Measurements from ENCODE around the gene MAGEB3. TPM values are rescaled to one million over a fixed set of nuclear protein-coding genes. Genes with fewer than 3 reads are reported as not detected.

MAGEB3 gene
- total RNA-seq, 1 experiment from 2014 or later, result not detected

- peaks cover 24 to 29% of the 10 kb centered on the region in 2 experiments for H3K4me1 ChIP-seq (ENCODE audit: control insufficient read depth in 1 of 2, insufficient read depth in 2 of 2, low read length in 2 of 2)
- no peaks in the 10 kb centered on the region for H3K79me2 ChIP-seq (ENCODE audit: insufficient read depth, low read length)
- peak overlapping the region; percentile 58 for H2AFZ ChIP-seq (ENCODE audit: low read depth, low read length, poor library complexity, severe bottlenecking)
- no TSS peak for BruUV-seq (replicated peaks)
- peak overlapping the region; percentile 69 for H3K4me2 ChIP-seq (ENCODE audit: low read length)
- no peaks in the 10 kb centered on the region for H3K9me2 ChIP-seq (ENCODE audit: insufficient read depth)
- peak overlapping the region in 1 of 2 experiments; percentile 34; a peak in 2 of 4 replicates for H3K4me3 ChIP-seq (replicated peaks in 1 of 2; ENCODE audit: low read depth in 1 of 2, low read length in 2 of 2)
- H3K36me3 ChIP-seq (ENCODE audit: control insufficient read depth in 1 of 2, insufficient read depth in 2 of 2, low read length in 2 of 2), result no peaks in the 10 kb centered on the region
- CTCF ChIA-PET, result interaction anchor here (1.5 kb wide), 1 partner anchor 206 kb away, joined by 5 read pairs; no protein-coding TSS in a partner anchor
- no peaks in the 10 kb centered on the region for H4K20me1 ChIP-seq (ENCODE audit: insufficient read depth)
- H3K27me3 ChIP-seq (ENCODE audit: insufficient read depth, low read length), result no peaks in the 10 kb centered on the region
- DNase-seq (ENCODE audit: low read depth, low spot score) (peak; percentile 75), ATAC-seq (peak; percentile 89)
- H3K9me3 ChIP-seq (ENCODE audit: control insufficient read depth in 1 of 2, insufficient read depth in 1 of 2, low read depth in 1 of 2, low read length in 2 of 2), result no peaks in the 10 kb centered on the region
- H3K9ac ChIP-seq (ENCODE audit: low read length), result peak overlapping the region; percentile 54
- peak overlapping the region; percentile 81; the same call in 1 of the 2 replicates for H3K27ac ChIP-seq (ENCODE audit: low read depth, low read length)
- RAD21 ChIA-PET (ENCODE audit: low non-redundant PET in 1 of 2, low total read pairs in 2 of 2, uncharacterized antibody in 2 of 2, unreplicated experiment in 2 of 2), result no interaction called here
- POLR2A ChIA-PET, result no interaction called here
- intact Hi-C loops (cut with micrococcal nuclease), result no loop called here
- no peak for TF ChIP-seq EZH2phosphoT487 (IDR thresholded peaks at IDR 0.05; ENCODE audit: borderline replicate concordance)
- TF ChIP-seq EZH2 (IDR thresholded peaks at IDR 0.05), result no peak
- TF ChIP-seq ZNF274 (IDR thresholded peaks at IDR 0.05; ENCODE audit: low read depth, low read length), result no peak
- no peak for TF ChIP-seq CBX3 (IDR thresholded peaks at IDR 0.05; ENCODE audit: low read depth)
- TF ChIP-seq SP1 (IDR thresholded peaks at IDR 0.05; ENCODE audit: low read depth), result peak; percentile 80
- 0 out of 2 replicates have a peak, but pooled peaks have one; percentile 17 for TF ChIP-seq RAD21 (IDR thresholded peaks at IDR 0.05; ENCODE audit: low read depth)
- no peak for TF ChIP-seq POLR2A (IDR thresholded peaks at IDR 0.05; ENCODE audit: borderline replicate concordance, extremely low read depth, insufficient read depth, insufficient read length)
- TF ChIP-seq JUND (IDR thresholded peaks at IDR 0.05), result peak; percentile 97
- TF ChIP-seq CEBPB (IDR thresholded peaks at IDR 0.05; ENCODE audit: low read depth), result peak; percentile 74
- no peak for TF ChIP-seq YY1 (IDR thresholded peaks at IDR 0.05; ENCODE audit: extremely low read depth, insufficient replicate concordance, low read depth, low read length)
- TF ChIP-seq ATF3 (IDR thresholded peaks at IDR 0.05), result peak; percentile 73; the same call in 1 of the 2 replicates
- TF ChIP-seq REST (IDR thresholded peaks at IDR 0.05; ENCODE audit: low read depth), result no peak
- TF ChIP-seq MAX (IDR thresholded peaks at IDR 0.05), result 0 out of 2 replicates have a peak, but pooled peaks have one; percentile 33
- no peak for TF ChIP-seq CTCF (IDR thresholded peaks at IDR 0.05 in 2 of 3, conservative IDR thresholded peaks at IDR 0.05 in 1 of 3; ENCODE audit: borderline replicate concordance in 1 of 3, insufficient read depth in 1 of 3, low read depth in 2 of 3, low read length in 2 of 3)
- TF ChIP-seq ZFX (IDR thresholded peaks at IDR 0.05), result no peak
- TF ChIP-seq FOSL1 (IDR thresholded peaks at IDR 0.05; ENCODE audit: low read depth), result peak; percentile 97
- peak; percentile 78 for TF ChIP-seq SRF (IDR thresholded peaks at IDR 0.05; ENCODE audit: low read depth)
- no peak for TF ChIP-seq ELF1 (IDR thresholded peaks at IDR 0.05; ENCODE audit: borderline replicate concordance, low read depth)
- TF ChIP-seq POLR2AphosphoS5 (IDR thresholded peaks at IDR 0.05; ENCODE audit: low read depth, low read length), result no peak
Measured at GRCh38 chrX:30283456-30284200, 53.2 kb downstream of the MAGEB3 start.
